NT2/D1 (cell line): ENCODE data around the gene WNK3.

Experiments used
- DNase-seq: peaks from one replicate; pipeline ENCODE4 v3.0.0-alpha.2; 2011; ENCODE audit warnings: low read depth, low spot score
- H3K27me3 ChIP-seq: 2 replicates; pipeline ENCODE4 v1.6.0; 2011; ENCODE audit warnings: mild to moderate bottlenecking; ENCODE audit not compliant: insufficient read length, insufficient read depth
- H3K36me3 ChIP-seq: 2 replicates; pipeline ENCODE4 v1.6.1; 2011; ENCODE audit warnings: mild to moderate bottlenecking, low read length, mixed read lengths; ENCODE audit not compliant: insufficient read depth, insufficient read length
- H3K4me1 ChIP-seq: 2 replicates; pipeline ENCODE4 v1.5.1; 2011; ENCODE audit not compliant: insufficient read depth, insufficient read length
- H3K4me3 ChIP-seq: 2 replicates; pipeline ENCODE4 v1.5.1; 2011; ENCODE audit warnings: low read depth; ENCODE audit not compliant: insufficient read length
- H3K9ac ChIP-seq: 2 replicates; pipeline ENCODE4 v1.6.0; 2011; ENCODE audit warnings: low read depth; ENCODE audit not compliant: insufficient read length
- H3K9me3 ChIP-seq: 2 replicates; pipeline ENCODE4 v1.5.1; 2011; ENCODE audit warnings: mild to moderate bottlenecking, low read length; ENCODE audit not compliant: insufficient read depth
- SUZ12 ChIP-seq: IDR thresholded peaks from 2 replicates; pipeline ENCODE4 v1.6.1; 2011; ENCODE audit not compliant: insufficient read length, insufficient read depth; ENCODE audit errors: extremely low read depth
- YY1 ChIP-seq: IDR thresholded peaks from 2 replicates; pipeline ENCODE4 v1.6.1; 2011; ENCODE audit not compliant: insufficient read length, insufficient read depth
- ZNF274 ChIP-seq: IDR thresholded peaks from 2 replicates; pipeline ENCODE4 v1.6.1; 2011; ENCODE audit warnings: mild to moderate bottlenecking, low read depth, low read length

Gene WNK3

GRCh38 chrX:54238588-54238987 is 119.3 kb downstream of the WNK3 start:
- Histone ChIP-seq H3K4me1 (no peaks in the 10 kb centered on the region), H3K9me3 (no peaks in the 10 kb centered on the region), H3K27me3 (no peaks in the 10 kb centered on the region), H3K36me3 (peaks cover 13% of the 10 kb centered on the region), H3K9ac (no peak overlapping the region), H3K4me3 (no peak overlapping the region)
- TF ChIP-seq ZNF274, result no peak
- TF ChIP-seq SUZ12, result no peak
- TF ChIP-seq YY1, result no peak
- no peak for DNase-seq

GRCh38 chrX:54237014-54237413 is 120.8 kb downstream of the WNK3 start:
- Histone ChIP-seq H3K4me3 (no peak overlapping the region), H3K9me3 (no peaks in the 10 kb centered on the region), H3K9ac (no peak overlapping the region), H3K27me3 (no peaks in the 10 kb centered on the region), H3K36me3 (peaks cover 13% of the 10 kb centered on the region), H3K4me1 (no peaks in the 10 kb centered on the region)
- no peak for TF ChIP-seq YY1
- no peak for TF ChIP-seq ZNF274
- no peak for DNase-seq

GRCh38 chrX:54230435-54231148 is 127.3 kb downstream of the WNK3 start:
- no peak for DNase-seq
- Histone ChIP-seq H3K9ac (no peak overlapping the region), H3K36me3 (no peaks in the 10 kb centered on the region), H3K4me1 (no peaks in the 10 kb centered on the region), H3K27me3 (no peaks in the 10 kb centered on the region), H3K4me3 (no peak overlapping the region), H3K9me3 (no peaks in the 10 kb centered on the region)
- TF ChIP-seq SUZ12 (no peak), ZNF274 (no peak), YY1 (no peak)

GRCh38 chrX:54223581-54223980 is 134.3 kb downstream of the WNK3 start:
- Histone ChIP-seq H3K4me1 (no peaks in the 10 kb centered on the region), H3K27me3 (no peaks in the 10 kb centered on the region), H3K9ac (no peak overlapping the region), H3K4me3 (no peak overlapping the region), H3K9me3 (no peaks in the 10 kb centered on the region), H3K36me3 (peaks cover 2% of the 10 kb centered on the region)
- TF ChIP-seq YY1, result no peak
- TF ChIP-seq ZNF274, result no peak
- no peak for TF ChIP-seq SUZ12
- DNase-seq, result peak; percentile 39

GRCh38 chrX:54213603-54214002 is 144.2 kb downstream of the WNK3 start:
- Histone ChIP-seq H3K36me3 (no peaks in the 10 kb centered on the region), H3K9ac (no peak overlapping the region), H3K4me1 (no peaks in the 10 kb centered on the region), H3K27me3 (no peaks in the 10 kb centered on the region), H3K4me3 (no peak overlapping the region), H3K9me3 (no peaks in the 10 kb centered on the region; the same call in 1 of the 2 replicates)
- TF ChIP-seq ZNF274, result no peak
- TF ChIP-seq SUZ12, result no peak
- no peak for TF ChIP-seq YY1
- no peak for DNase-seq

- H3K9ac ChIP-seq, result no peak overlapping the region
- DNase-seq, result no peak
- H3K36me3 ChIP-seq, result no peaks in the 10 kb centered on the region
Observed at GRCh38 chrX:54208531-54208930, 149.3 kb downstream of the WNK3 start.

GRCh38 chrX:54198262-54198661 is 159.6 kb downstream of the WNK3 start:
- Histone ChIP-seq H3K9me3 (no peaks in the 10 kb centered on the region), H3K36me3 (peaks cover 4% of the 10 kb centered on the region), H3K27me3 (no peaks in the 10 kb centered on the region), H3K4me1 (no peaks in the 10 kb centered on the region), H3K9ac (no peak overlapping the region), H3K4me3 (no peak overlapping the region)
- no peak for DNase-seq
- TF ChIP-seq SUZ12 (no peak), ZNF274 (no peak)

More at GRCh38 chrX:54208531-54208930, 149.3 kb downstream of the WNK3 start:
- no peak overlapping the region for H3K4me3 ChIP-seq
- H3K27me3 ChIP-seq, result no peaks in the 10 kb centered on the region
- no peaks in the 10 kb centered on the region for H3K4me1 ChIP-seq
- H3K9me3 ChIP-seq, result no peaks in the 10 kb centered on the region
- no peak for TF ChIP-seq SUZ12
- TF ChIP-seq ZNF274, result no peak
- TF ChIP-seq YY1, result no peak

- H3K9me3 ChIP-seq, result no peaks in the 10 kb centered on the region
- H3K4me1 ChIP-seq, result no peaks in the 10 kb centered on the region
- H3K36me3 ChIP-seq, result no peaks in the 10 kb centered on the region
- no peak overlapping the region for H3K4me3 ChIP-seq
- no peak for DNase-seq
- no peak for TF ChIP-seq YY1
- TF ChIP-seq ZNF274, result no peak
- no peak for TF ChIP-seq SUZ12
- no peak overlapping the region for H3K9ac ChIP-seq
- no peaks in the 10 kb centered on the region for H3K27me3 ChIP-seq
Observed at GRCh38 chrX:54194982-54195588, 162.8 kb downstream of the WNK3 start.
